Activated CD8-positive, alpha-beta memory T cell treated with anti-CD3 and anti-CD28 coated beads for 1 hour (primary cell): ENCODE results near the gene PFDN2.
A peak's percentile ranks its signal among the peaks of the same experiment; 100 is the strongest.

Experiments
- DNase-seq, 2 donors: peaks; one replicate each; pipeline ENCODE4 v3.0.0-alpha.2; 2020; ENCODE audit warnings: low read depth in 1 of 2; ENCODE audit errors: extremely low read depth in 1 of 2

PFDN2 gene

DNA sequence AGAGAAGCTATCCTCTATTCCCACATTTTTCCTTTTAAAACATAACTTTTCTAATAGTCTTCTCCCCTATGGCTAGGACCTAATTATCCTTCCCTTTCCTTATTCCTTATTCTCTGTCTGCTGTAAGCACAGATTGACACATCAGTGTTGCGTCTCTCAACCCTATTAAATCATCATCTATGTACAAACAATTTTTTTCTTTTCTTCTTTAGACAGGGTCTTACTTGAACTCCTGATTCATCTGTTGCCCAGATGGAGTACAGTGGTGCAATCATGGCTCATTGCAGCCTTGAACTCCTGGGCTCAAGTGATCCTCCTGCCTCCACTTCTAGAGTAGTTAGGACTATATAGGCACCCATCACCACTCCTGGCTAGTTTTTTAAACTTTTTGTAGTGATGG lies 11.4 kb downstream of the PFDN2 start:
- no peak for DNase-seq

DNA sequence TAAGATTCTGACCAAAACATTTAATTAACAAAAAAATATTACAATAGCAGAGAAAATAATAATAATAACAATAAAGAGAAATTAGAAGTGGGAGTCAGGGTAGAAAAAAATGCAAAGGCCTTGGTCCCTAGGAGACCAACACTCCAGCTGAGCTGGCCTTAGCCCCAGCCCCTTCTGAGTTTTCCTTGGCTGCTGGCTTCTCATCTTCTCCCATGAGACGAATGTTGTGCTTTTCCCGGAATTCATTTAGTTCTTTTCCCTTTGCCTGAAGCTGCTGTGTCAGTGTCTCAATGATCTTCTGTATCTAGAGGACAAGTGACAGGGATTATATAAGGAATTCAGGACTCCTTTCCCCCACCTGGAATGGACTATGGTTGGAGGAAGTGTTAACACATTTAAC lies 17.3 kb downstream of the PFDN2 start:
- DNase-seq: no peak

DNA sequence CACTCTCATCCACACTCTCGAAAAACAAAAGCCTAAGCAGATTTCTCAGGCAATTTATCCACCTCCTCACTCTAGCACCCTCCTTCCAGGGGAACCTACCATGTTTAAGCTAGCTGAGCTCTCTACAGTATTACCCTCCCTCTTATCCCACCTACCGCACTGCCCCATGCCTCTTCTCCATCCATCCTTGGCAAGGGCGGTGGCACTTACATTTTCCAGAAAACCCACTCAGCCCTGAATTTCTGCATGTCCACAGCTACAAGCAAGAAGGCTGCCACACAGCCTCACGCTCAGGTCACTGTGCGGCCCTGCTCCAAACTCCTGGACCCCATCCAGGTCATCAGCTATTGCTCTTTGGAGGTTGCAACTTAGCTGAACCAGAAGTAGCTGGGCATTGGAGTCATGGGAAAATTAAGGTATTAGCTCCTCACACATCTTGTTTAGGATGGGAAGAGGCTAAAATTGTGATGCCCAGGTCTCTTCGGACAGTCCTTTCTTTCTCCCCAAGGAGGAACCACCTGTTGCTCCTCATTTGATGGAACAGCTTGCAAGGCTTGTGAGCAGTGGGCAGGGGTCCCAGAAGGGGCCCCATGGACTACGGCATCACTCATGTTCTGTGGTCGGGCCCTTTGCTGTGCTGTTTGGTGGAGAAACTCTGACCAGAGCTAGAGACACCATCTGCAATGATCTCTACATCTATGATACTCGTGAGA lies 18.6 kb downstream of the PFDN2 start:
- no peak for DNase-seq

DNA sequence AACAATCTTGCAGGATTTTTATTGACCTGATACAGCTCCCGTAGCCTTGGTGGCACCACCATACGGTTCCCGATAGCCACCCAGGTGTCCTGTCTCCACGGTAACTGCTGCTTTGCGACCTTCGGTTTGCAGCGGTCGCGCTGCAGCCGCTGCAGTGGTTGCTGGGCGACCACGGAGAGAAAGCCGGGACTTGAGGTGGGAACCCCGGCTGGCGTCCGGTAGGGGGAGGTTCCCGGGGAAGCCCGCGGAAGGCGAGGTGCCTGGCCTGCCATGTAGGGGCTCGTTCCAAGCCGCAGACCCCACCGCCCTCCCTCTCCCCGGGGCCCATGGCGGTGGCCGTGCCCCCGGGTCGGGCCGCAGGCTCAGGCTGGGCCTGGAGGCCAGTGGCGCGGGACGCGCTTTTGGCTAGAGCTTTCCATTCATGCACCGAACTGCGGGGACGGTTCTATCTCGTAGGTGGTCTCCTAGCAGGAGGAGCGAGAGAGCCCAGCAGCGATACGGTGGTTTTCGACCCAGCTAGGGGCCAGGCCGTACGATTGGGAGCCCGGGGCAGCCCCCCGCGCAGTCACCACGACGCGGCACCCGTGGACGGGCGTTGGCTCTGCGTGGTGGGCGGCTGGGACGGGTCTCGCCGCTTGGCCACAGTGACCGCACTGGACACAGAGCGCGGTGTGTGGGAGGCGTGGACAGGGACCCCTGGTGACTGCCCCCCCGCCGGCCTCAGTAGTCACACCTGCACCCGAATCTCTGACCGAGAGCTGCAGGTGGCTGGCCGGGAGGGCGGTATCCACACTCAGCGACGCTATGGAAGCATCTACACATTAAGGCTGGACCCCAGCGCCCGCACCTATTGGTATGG lies 19.4 kb downstream of the PFDN2 start, which contains the start of gene KLHDC9:
Gene KLHDC9, plus strand, starts transcription at position 152 of the 859 bp plus-strand sequence. Its CDS starts 175 bp downstream, at position 327.
- peak; percentile 17 to 46 for DNase-seq

DNA sequence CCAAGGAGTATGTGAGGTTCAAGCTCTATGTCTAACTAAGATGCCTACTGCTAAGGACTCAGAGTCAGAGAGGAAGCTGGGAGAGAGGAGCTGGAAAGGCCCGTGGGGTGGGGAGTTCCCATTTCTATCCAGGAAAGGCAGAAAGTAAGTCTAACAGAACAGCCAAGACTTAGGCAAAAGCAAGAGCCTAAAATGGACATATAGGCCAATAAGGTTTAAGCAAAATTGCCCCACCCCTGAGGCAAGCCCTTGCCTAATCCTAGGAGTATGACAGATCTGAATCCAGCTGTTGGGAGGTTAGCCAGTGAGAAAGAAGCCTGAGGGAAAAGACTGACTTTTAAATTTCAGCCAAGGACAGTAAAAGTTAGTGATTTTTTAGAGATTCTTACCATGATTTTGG lies 21.3 kb downstream of the PFDN2 start:
- DNase-seq: no peak

DNA sequence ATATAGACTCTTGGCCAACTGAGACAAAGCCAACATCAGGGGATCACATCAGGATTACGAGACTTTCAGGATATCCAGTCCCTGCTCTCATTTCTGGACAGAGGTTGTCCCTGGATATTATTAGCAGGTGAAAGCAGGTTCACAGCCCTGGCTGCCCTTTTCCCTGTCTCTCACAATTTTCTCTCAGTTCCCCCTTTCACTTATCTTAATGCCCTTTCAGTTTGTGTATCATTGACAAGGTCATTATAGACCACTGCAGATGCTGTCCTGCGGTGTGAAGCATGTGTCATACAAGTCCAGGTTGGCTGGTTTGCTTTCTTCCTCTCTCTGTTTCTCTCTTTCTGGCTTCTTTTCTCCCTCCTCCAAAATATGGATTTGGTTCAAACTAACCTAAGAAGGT lies 21.8 kb downstream of the PFDN2 start:
- DNase-seq: no peak

DNA sequence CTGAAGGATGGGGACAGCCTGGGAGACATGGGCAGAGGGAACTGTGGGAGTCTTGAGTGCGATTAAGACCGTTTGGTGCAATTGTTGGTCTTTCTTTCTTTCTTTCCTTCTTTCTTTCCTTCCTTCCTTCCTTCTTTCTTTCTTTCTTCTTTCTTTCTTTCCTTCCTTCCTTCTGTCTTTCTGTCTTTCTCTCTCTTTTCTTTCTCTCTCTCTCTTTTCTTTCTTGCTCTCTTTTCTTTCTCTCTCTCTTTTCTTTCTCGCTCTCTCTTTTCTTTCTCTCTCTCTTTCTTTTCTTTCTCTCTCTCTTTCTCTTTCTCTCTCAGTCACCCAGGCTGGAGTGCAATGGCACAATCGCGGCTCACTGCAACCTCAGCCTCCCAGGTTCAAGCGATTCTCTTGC lies 22.6 kb downstream of the PFDN2 start:
- DNase-seq: no peak

DNA sequence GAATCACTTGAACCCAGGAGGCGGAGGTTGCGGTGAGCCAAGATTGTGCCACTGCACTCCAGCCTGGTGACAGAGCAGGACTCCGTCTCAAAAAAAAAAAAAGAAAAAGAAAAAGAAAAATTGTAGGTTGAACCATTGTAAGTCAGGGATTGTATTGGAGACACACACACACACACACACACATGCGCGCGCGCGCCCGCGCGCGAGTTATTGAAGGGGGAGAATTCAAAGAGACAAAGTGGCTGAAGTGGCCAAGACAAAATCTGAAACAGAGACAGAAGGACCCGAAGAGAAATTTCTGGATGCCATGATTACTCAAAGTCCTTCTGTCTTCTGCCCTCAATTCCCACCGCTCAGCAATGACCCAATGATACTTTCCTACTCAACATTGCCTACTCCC lies 23.4 kb downstream of the PFDN2 start:
- no peak for DNase-seq

DNA sequence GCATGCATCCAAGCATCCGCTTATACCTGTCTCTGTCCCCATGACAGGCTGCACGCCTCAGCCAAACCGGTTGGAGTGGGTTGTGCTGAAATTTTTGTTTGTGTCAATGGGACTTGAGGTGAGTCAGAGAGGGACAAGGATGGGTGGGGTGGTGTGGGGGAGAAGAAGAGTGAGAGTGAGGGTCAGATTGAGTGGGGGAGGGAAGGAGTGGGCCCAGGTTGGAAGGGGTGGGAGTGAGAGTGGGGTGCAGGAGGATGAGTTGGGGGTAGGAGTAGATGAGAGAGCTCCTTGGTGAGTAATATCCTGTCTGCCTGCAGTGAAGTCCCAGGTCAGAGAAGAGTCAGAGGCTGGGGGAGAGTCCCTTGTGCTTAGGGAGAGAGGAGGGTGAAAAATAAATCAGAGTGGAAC lies 25.2 kb downstream of the PFDN2 start:
- no peak for DNase-seq

DNA sequence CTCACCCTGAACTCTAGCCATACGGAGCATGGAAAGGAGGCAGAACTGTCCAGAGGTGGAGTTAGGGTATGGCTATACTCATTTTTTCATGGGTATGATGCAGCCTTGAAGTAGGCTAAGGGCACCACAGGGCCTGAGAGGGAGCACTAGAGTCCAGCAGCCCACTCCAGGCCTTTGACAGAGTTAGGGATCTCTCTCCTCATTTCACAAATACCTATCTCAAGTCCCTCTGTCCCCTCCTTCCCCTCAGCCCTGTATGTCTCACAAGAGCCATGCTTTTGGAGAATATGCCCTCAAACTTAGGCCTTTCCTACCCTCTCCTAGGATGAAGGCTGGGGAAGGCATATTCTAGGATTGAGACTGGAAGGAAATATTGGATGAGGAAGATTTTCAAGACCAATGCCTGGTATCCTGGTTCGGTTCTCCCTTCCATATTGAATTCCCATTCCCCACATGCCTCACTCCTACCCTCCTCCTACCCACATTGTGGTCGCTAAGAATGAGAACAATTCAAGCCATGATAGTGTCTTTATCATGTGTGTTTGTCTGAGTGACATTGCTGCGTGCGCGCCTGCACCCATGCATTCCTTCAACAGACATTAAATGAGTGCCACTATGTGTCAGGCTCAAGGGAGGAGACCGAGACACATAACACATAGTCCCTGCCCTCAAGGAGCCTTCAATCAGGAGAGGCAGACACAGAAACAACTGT lies 25.9 kb downstream of the PFDN2 start:
- no peak for DNase-seq

DNA sequence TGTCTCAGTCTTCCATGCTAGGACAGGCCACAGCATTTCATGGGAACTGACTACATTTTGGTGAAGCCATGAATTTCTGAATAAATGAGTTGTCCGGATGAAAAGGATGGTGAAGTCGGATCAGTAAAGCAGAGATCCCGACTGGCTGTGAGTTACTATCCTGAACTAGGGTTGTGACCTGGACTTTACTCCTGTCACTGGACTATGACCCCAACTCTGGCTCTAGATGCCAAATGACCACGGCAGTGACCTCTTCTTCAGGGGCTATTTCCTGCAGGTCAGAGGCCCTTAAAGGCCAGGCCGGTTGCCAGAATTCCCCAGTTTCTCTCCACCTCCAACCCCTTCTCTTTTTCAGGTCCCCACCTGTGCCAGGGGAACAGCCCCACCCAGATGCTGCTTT lies 26.7 kb downstream of the PFDN2 start:
- no peak for DNase-seq

DNA sequence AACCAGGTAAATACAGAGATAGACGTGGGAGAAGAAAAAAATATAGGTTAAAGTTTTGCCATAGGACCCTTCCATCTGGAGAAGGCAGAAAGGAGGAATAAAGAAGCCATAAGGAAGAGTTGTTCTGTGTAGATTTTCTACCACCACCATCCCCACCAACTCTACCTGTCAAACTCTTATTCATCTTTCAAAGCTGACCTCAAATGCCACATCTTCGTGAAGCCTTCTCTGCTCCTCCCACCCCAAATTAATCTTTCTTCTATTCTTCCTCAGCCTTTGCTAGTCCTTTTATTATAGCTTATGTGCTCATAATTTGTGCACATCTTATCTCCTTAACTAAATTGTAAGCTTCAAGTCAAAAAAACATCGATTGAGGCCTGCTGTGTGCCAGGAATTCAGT lies 27.2 kb downstream of the PFDN2 start:
- DNase-seq: no peak

DNA sequence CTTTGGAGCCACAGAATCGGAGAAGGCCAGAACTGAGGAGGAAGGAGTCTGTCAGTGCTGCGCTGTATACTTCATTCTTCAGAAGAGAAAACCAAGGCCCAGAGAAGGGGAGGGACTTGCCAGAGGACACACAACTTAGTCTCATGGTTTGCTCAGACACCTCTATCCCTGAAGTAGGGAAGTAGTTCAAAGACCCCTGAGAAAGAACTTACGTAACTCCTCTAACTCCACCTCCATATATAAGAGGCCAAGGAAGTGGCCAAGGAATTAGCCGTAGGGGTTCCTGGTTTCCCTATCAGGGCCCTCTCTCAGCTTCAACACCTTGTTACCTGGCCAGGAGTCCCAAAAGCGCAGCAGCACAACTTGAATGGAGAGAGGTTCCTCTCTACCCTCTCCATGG lies 27.9 kb downstream of the PFDN2 start:
- DNase-seq: no peak

DNA sequence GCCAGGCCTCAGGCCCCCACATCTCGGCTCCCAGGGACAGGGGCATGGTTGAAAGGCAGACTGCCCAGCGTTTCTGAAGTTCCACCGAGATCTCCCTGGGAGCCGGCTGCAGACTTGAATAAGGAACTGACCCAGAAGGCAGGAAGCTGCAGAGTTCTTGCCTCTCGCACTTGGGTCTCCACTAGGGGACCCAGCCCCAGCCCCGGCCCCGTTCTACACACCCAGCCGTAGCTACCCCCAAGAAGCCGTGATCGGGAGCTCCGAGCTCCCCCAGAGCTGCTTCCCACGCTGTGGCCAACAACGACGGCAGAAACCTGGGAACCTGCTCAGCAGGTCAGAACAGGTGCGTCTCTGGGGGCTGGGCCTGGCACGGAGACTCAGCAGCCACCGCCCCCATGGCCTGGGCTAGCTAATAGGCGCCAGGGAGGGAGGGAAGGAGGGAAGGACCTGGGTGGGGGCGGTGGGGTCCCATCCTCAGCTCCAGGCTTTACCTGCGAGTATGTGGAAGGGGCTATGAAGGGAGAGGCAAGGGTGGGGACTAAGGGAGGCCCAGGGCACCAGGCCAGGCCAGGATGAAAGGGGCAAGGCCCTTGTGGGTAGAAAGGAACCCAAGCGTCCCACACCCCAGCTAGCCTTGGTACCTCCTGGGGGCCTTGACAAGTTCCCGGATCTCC lies 28.4 kb downstream of the PFDN2 start, which contains the start of gene NECTIN4:
Gene NECTIN4, minus strand, starts transcription at position 308 of the 674 bp plus-strand sequence. Its CDS starts 262 bp downstream, at position 46.
- DNase-seq: no peak

DNA sequence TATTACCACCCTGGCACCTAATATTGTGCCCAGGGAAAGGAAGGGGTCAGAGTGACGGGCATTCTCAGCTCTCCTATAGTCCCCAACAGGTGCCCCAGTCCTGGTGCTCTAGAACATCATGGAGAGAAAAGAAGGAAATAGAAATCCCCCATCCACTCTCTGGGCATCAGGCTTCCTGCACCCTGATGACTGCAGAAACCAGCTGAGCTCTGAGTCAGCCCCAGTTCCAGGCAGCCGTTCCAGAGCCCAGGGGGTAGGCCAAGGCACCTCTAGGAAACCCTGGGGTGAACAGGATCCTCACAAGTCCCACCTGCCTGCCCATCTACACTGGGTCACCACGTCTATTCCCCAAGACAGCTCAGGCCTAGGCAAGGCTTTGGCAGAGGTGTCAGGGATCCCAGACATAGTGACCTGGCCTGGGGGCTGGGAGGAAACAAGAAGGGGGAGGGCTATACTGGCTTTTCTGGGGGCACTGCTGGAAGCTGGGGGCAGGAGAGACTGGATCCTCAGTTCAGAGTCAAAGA lies 29.2 kb downstream of the PFDN2 start:
- no peak for DNase-seq

DNA sequence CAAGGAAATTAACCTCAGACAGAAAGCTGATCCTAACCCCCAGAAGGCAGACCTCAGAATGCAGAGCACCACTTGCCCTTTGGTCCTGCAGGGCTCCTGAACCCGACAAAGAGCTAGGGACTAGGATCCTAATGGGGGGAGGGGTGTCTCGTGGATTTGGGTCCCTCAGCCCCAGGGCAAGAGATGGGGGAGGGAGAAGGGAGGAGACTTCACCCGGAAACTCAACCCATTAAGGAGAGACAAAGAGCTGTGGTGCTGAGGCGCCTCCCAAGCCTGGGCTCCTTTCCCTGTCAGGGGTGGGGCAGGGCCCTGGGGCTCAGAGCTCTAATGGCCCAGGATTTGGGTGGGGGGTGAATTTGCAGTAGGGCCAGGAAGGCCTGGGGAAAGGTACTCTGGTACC lies 31.4 kb downstream of the PFDN2 start:
- DNase-seq: no peak

DNA sequence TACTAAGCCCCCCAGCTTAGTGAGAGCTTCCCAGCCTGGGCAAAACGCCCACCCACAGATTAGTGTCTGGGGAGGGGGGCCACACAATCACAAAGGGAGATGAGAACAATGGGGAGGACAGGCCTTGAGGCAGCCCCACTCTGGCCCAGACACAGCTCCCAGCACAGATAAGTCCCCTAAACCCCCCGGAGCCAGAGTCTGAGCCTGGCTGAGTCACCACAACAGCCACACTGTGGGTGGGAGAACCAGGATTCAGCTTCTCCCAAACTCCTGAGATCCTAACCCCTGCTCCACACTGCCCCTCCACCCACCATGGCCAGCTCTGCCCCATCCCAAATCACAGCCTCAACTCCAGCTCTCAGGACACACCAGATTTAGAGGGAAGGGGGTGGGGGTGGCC lies 32.7 kb downstream of the PFDN2 start:
- DNase-seq: no peak

DNA sequence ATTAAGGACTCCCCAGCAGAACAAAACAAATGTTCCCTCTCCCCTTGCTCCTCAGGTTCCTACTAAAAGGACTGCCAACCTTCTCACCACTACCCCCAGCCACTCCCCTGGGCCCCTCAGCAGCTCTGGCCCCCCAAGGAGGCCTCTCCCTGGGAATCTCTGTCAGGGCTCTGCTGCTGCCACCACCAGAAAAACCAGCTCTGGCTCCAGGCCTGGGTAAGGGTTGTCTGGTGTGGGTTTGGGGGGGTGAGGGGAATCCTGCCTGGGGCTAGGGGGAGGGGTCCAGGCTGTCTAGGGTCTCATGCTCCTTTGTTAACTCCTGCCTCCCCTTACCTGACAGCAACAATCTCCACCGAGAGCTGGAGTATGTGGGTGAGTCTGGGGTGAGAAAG lies 33.2 kb downstream of the PFDN2 start:
- DNase-seq: no peak

DNA sequence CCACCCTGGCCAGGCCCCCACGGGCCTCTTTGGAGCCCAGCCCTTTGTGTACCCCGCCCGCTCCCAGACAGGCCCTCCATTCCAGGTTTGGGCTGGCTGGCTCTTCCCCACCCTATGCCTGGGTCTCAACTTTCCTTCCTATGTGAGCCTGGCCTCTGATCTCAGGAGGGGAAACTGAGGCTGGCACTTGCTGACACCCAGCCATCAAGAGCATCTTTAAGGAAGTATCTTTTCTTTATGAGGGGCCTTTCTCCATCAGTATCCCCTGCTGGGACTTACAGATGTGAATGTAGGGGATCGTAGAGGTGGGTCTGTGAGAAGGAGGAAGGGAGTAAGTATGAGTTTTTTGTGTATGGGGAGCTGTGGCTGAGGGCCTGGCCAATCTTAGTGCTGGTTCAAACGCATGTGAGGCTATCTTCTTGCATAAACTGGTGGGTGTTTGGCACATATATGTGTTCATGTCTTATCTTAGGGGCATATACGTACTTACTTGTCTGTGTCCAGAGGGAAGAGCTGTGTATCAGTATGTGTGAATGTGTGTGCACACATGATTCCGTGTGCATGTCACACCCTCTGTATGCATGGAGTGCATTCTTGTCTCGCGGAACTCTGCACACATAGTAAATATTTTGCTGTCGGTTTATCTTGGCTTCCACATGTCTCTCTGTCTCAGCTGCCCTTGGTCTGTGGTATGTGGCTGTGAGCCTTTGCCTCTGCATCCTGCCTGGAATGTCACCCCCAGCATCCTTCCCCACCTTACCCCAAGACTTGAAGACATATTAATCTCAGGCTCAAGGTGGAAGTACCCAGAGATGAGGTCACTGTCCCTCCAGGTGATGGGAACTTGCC lies 33.9 kb downstream of the PFDN2 start:
- DNase-seq: no peak
